Panc1 (cell line): Measurements from ENCODE around the gene RRP1.

Experiments used
- CTCF ChIP-seq: fragments of 450-650 bp; IDR thresholded peaks from 2 replicates; pipeline ENCODE4 v1.5.1; 2017; ENCODE audit warnings: mild to moderate bottlenecking
- REST ChIP-seq, 2 experiments: IDR thresholded peaks; 2 replicates each; pipeline ENCODE4 v1.6.1; 2011 to 2012; ENCODE audit warnings: low read depth in 2 of 2, control low read depth in 1 of 2, low read length in 1 of 2, mild to moderate bottlenecking in 1 of 2, moderate library complexity in 1 of 2; ENCODE audit not compliant: insufficient read depth in 1 of 2

- TF ChIP-seq CTCF = no peak
- no peak for TF ChIP-seq REST (IDR thresholded peaks at IDR 0.05; ENCODE audit: insufficient read depth in 1 of 2, low read depth in 2 of 2, low read length in 1 of 2)
These were observed 60.3 kb downstream of the RRP1 start for GRCh38 chr21:43849532-43850299.
